Vagina (tissue), 2 donors: ENCODE measurements around the gene CFAP20.

Experiments used
- POLR2A ChIP-seq, 2 donors: fragments of 450-650 bp; IDR thresholded peaks; one replicate each; pipeline ENCODE4 v1.6.1; 2017; ENCODE audit warnings: antibody characterized with exemption in 2 of 2, mild to moderate bottlenecking in 2 of 2, moderate library complexity in 2 of 2
- POLR2AphosphoS5 ChIP-seq, 2 donors: sonication (generic); formaldehyde crosslinking; IDR thresholded peaks; one replicate each; pipeline ENCODE4 v1.9.0; 2017; ENCODE audit warnings: antibody characterized with exemption in 2 of 2, mild to moderate bottlenecking in 2 of 2, low read depth in 1 of 2; ENCODE audit not compliant: insufficient read depth in 1 of 2
- TF ChIP-seq, protein P1 (sequence below), 3 experiments: fragments of 450-650 bp in 2 of 3; fragments of 200-600 bp in 1 of 3; sonication (generic) in 1 of 3; IDR thresholded peaks; one replicate each; pipeline ENCODE4 v1.5.1; 2017 to 2019; ENCODE audit warnings: antibody characterized with exemption in 3 of 3, mild to moderate bottlenecking in 2 of 3, moderate library complexity in 2 of 3

DNA sequence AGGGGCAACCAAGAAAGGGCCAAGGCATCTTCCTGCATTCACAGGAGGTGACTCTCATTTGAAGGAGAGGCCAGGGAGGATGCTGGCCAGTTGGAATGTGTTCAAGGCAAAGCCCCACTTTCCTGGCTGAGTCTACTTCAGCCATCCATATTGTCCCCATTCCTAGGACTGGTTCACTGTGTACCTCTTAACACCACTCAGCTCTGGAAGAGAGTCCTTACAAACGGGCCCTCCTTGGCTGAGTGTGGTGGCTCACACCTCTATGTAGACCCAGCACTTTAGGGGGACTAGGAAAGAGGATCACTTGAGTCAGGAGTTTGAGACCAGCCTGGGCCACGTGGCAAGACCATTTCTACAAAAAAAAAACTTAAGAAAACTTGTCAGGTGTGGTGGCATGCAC is 28.1 kb upstream of the CFAP20 start:
- no peak for TF ChIP-seq POLR2A (IDR thresholded peaks at IDR 0.05)
- TF ChIP-seq, protein P1, sequence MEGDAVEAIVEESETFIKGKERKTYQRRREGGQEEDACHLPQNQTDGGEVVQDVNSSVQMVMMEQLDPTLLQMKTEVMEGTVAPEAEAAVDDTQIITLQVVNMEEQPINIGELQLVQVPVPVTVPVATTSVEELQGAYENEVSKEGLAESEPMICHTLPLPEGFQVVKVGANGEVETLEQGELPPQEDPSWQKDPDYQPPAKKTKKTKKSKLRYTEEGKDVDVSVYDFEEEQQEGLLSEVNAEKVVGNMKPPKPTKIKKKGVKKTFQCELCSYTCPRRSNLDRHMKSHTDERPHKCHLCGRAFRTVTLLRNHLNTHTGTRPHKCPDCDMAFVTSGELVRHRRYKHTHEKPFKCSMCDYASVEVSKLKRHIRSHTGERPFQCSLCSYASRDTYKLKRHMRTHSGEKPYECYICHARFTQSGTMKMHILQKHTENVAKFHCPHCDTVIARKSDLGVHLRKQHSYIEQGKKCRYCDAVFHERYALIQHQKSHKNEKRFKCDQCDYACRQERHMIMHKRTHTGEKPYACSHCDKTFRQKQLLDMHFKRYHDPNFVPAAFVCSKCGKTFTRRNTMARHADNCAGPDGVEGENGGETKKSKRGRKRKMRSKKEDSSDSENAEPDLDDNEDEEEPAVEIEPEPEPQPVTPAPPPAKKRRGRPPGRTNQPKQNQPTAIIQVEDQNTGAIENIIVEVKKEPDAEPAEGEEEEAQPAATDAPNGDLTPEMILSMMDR (IDR thresholded peaks at IDR 0.05) = no peak
- no peak for TF ChIP-seq POLR2AphosphoS5 (IDR thresholded peaks at IDR 0.05; ENCODE audit: insufficient read depth in 1 of 2, low read depth in 1 of 2)
